GM19193 (cell line): ENCODE measurements around the gene PRSS23.

Experiments used
- POLR2A ChIP-seq: IDR thresholded peaks from 4 replicates; pipeline ENCODE4 v1.6.1; 2011; ENCODE audit not compliant: insufficient read depth, insufficient read length; ENCODE audit errors: extremely low read depth

PRSS23 gene

GRCh38 chr11:86784241-86784681, 16.1 kb upstream of the PRSS23 start:
- TF ChIP-seq POLR2A: no peak

GRCh38 chr11:86785576-86785975, 14.8 kb upstream of the PRSS23 start:
- no peak for TF ChIP-seq POLR2A

GRCh38 chr11:86787018-86787536, 13.3 kb upstream of the PRSS23 start:
- no peak for TF ChIP-seq POLR2A

GRCh38 chr11:86787656-86788055, 12.7 kb upstream of the PRSS23 start:
- no peak for TF ChIP-seq POLR2A

GRCh38 chr11:86790195-86790725, 10.1 kb upstream of the PRSS23 start:
- no peak for TF ChIP-seq POLR2A

- TF ChIP-seq POLR2A: no peak
Measured at GRCh38 chr11:86790867-86791849, 9.2 kb upstream of the PRSS23 start.

GRCh38 chr11:86792150-86792549, 8.2 kb upstream of the PRSS23 start:
- TF ChIP-seq POLR2A: no peak

GRCh38 chr11:86793307-86793706, 7.0 kb upstream of the PRSS23 start:
- no peak for TF ChIP-seq POLR2A

- no peak for TF ChIP-seq POLR2A
Measured at GRCh38 chr11:86795511-86795910, 4.8 kb upstream of the PRSS23 start.

- no peak for TF ChIP-seq POLR2A
Measured at GRCh38 chr11:86795949-86796348, 4.4 kb upstream of the PRSS23 start.

GRCh38 chr11:86797133-86797532, 3.2 kb upstream of the PRSS23 start:
- TF ChIP-seq POLR2A: no peak

- TF ChIP-seq POLR2A: no peak
Measured at GRCh38 chr11:86798988-86799387, 1.4 kb upstream of the PRSS23 start.

- TF ChIP-seq POLR2A: no peak
Measured at GRCh38 chr11:86799680-86800075, 664 bp upstream of the PRSS23 start.

- no peak for TF ChIP-seq POLR2A
Measured at GRCh38 chr11:86800960-86801272, 574 bp downstream of the PRSS23 start.

GRCh38 chr11:86801364-86801763, 1.0 kb downstream of the PRSS23 start:
- no peak for TF ChIP-seq POLR2A

GRCh38 chr11:86802146-86802545, 1.8 kb downstream of the PRSS23 start:
- TF ChIP-seq POLR2A: no peak
